CD4-positive, alpha-beta T cell treated with Interleukin-6 for 4 hours (primary cell): ENCODE measurements around the gene OLFML1.
A peak's percentile ranks its signal among the peaks of the same experiment; 100 is the strongest.

Experiments used
- DNase-seq: peaks from one replicate; pipeline ENCODE4 v3.0.0-alpha.2; 2020; ENCODE audit warnings: mixed read lengths

The OLFML1 gene

GRCh38 chr11:7533199-7534041 lies 48.1 kb downstream of the OLFML1 start:
- DNase-seq = no peak

DNA sequence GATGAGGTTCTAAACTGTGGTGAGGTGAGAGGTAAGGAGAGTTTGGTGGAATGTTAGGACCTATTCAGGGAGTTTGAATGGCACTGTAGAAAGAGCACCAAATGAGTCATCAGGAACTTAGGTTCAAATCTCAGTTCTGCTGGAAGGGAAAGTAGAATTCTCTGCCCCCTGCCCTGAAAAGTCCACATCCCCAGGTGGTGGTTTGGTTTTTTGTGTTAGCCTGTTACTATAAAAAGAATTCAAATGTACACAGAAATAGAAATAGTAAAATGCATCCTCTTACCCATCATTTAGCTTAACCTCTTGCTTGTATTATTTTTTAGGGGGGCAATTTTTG lies 48.7 kb downstream of the OLFML1 start:
- no peak for DNase-seq

GRCh38 chr11:7536100-7536499 lies 50.8 kb downstream of the OLFML1 start:
- DNase-seq = peak; percentile 27

DNA sequence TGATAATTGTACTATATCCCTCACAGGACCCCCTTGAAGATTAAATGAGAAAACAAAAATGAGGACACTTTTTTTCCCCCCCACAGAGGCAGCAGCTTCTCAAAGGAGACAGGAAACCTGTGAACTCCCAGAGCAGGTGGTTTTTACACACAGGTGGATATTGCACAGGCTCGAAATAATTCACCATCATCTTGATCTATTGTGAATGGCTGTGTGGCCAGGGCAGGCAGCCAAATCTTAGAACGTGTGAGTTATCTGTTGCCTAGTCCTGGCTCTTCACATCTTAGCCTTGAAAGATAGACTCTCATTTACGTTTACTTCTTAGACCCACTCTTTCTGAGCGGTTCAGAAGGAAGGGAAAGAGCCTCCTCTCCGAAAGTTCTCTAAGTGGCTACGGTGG lies 52.0 kb downstream of the OLFML1 start:
- DNase-seq = no peak

GRCh38 chr11:7538031-7538430 lies 52.7 kb downstream of the OLFML1 start:
- DNase-seq = peak; percentile 51

DNA sequence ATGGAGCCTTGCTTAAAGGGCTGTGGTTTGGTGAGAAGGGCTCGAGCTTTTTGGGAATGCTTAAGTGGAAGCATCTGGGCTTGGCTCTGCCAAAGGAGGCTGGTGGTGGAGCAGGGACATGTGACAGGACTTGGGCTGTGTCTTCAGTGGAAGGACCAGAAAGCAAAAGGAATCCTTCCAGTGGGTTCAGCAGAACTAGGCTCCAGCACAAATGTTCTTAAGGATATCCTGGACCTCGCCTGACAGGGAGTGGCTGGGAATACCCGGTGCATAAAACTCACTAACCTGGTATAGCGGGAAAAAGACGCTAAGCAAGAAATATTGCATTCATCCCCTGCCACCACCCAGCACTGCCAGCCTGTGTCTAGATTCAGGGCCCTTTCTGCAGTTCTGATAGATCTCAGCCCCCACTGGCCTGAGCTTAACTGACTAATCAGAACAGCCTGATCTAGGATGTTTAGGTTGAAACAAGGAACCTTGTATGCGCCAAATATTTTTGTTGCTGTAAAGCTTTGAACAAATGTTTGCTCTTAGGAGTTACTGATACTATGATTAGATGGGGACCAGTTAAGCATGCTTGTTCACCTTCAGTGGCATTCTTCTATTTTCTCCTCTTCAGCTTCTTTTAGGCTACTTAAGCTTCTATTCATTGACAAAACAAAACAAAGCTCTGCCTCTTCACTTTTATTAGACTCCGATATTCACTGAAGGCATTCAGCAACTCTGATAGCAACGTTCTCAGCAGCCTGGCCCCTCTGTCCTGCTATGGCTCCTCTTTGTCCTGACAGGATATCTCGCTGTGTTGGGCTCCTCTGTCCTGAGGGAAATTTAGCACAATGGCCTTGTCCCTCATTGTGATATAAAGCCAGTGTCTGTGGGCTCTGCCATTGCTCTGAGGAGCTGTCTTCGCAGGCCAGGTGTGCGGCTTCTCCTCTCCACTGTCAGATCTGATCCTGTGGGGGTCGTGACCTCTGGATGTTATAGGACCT lies 53.5 kb downstream of the OLFML1 start:
- DNase-seq = no peak

DNA sequence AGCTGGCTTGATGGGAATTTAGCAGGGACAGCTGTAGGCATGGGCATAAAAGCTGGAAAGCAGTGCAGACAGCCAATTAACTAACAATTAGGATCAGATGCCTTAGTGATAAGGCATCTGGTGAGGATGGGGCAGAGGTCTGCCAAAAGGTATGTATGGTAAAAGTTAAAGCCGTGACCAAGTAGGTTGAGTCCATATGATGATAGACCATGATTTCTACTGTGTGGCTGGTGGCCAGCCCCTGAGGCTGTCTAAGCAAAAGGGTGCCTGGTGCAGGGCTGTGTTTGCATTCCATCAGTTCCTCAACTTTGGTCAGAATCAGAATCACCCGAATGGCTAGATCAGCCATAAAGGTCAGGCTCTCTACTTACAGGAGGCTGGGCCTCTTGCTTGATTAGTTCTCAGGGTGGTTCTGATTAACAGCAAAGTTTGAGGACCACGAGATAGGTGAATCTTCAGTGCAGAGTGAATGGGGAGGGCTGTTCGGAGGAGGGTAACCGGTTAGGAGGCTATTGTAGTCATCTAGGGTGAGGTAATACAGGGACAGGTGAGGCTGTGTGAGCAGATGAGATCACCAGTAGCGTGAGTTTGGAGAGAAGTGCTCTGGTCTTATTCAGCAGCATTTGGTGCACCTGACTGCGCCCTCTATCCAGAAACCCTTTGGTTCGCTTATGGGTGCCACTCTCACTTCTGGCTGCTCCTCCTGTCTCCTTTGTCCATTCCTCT lies 55.7 kb downstream of the OLFML1 start:
- no peak for DNase-seq

DNA sequence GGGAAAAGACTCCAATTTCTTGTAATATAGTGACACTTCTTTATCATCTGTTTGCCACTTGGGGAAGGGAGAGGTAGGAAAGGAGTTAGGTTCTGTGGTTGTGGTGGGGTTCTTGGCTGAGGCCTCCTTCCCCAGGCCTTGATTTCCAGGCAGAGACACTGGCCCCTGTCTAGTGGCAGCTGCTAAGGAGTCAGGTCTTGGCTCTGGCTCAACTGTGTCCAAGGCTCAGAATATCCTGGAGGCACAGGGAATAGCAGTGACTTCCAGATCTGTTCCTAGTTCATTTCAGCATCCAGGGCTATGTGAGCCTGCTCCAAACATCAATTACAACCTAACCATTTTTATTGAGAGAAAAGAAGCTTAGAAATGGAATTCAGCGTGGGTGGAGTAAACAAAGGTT lies 58.0 kb downstream of the OLFML1 start:
- no peak for DNase-seq

- DNase-seq = no peak
Measured at GRCh38 chr11:7544021-7544420, 58.7 kb downstream of the OLFML1 start.

- no peak for DNase-seq
Measured at GRCh38 chr11:7545611-7546010, 60.3 kb downstream of the OLFML1 start.

- DNase-seq = no peak
Measured at GRCh38 chr11:7546324-7546791, 61.1 kb downstream of the OLFML1 start.

DNA sequence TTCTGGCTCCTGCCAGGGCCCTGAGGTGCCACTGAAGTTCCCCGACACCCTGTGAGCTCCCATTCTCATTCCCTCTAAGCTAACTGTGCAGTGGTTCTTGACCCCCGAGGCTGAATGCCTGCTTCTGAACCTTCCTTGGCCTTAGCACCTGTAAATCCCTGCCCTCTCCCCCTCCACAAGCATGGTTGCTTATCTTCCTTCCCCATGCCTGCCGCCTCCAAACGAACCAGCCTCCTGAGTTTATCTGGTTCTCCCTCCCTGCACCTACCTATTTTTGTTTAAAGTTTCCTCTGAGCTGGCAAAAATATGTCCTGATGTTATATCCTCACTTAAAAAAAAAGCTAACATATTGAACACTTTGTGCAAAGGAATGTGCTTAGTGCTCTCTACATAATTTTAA lies 62.4 kb downstream of the OLFML1 start:
- DNase-seq = no peak

GRCh38 chr11:7548659-7549274 lies 63.5 kb downstream of the OLFML1 start:
- DNase-seq = peak; percentile 50

DNA sequence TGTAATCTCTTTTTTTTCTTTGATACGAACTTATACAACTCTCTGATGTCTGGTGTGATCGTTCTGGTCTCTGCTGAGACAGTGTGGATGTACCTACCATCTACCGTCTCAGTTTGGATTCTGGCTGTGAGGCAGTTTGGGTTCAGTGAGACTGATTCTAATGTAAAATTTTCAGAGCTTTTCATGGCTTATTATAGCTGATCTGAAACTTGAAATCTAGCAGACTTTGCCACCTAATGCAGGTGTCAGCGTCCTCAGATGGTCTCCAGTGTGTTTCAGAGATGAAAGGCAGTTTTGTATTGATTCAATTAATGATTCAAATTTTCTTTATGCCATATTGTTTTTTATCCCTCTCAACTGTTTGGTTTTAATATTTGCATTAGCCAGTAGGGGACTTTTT lies 64.4 kb downstream of the OLFML1 start:
- DNase-seq = no peak

DNA sequence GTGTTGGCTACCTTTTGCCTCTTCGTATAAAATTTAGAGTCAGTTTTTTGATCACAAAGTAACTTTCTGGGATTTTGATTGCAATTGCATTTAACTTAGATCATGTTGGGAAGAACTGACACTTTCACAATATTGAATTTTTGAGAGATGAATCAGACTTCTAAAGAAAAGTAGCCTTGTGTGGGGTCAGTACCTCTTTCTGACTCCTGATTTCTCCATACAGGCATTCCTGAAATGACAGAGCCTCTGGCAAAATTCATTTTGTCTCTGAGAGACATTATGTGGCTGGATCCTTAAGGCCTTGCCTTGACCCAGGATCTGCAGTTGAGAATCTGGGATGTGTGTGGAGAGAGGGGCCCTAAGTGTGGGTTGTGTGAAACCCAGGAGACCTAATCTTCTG lies 66.3 kb downstream of the OLFML1 start:
- DNase-seq = no peak

- DNase-seq = no peak
Measured at GRCh38 chr11:7552666-7553065, 67.4 kb downstream of the OLFML1 start.

DNA sequence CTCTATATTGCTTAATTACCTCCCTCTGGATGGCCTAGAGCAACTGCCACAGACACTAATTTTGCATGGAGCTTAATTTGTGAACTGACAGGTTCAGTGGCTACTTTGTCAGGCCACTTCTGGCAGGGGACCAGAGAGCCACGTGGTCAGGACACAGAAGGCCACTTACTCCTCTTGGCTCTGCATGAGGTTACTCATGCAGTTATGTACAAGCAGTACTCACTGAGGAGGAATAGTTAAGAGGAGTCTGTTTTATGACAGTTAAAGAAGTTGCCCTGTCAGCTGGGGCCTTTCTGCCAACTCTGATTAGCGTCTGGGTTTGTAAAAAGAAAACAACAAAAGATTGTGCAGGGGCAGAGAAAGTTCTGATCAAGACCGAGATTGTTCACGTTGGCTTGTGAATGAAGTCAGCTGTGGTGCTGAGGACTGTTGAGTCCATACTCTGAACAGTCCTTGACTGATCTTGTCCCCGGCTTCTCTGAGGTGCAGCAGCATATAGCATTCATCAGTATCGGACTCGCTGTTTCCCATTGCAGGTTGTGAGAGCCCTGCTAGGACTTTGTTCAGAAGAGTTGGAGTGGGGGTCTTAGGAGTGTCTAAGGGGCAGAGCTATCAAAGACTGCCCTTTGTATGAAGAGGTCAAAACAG lies 69.9 kb downstream of the OLFML1 start:
- no peak for DNase-seq

DNA sequence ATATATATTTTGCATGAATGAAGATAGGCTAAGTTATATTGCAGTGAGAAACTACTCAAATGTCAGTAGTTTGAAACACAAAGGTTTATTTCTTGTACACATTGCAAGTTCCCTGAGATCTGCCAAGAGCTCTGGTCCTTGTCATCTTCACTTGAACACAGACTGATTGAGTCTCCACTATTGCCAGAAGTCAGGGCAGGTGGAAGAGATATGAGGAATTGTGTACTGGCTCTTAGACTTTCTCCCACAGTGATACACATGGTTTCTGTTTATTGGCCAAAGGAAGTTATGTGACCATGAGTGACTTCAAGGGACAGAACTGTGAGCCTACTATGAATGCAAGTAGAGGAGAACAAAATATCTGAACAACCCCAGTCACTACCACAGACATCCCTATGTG lies 72.7 kb downstream of the OLFML1 start:
- DNase-seq = no peak

- no peak for DNase-seq
Measured at GRCh38 chr11:7559398-7560283, 74.3 kb downstream of the OLFML1 start.
